SK-N-MC (cell line): ENCODE data around the gene GRIN3A.

Source experiments
- DNase-seq: peaks from one replicate; pipeline ENCODE4 v3.0.0-alpha.2; 2011; ENCODE audit warnings: low read depth, low spot score
- H3K27ac ChIP-seq: fragments of 200-600 bp; sonication (generic); 2 replicates; pipeline ENCODE4 v1.5.1; 2016; ENCODE audit warnings: mixed run types
- H3K36me3 ChIP-seq: fragments of 200-600 bp; sonication (generic); 2 replicates; pipeline ENCODE4 v1.6.1; 2017; ENCODE audit warnings: antibody characterized with exemption, low read length, mixed read lengths; ENCODE audit not compliant: insufficient read depth
- H3K4me3 ChIP-seq: fragments of 200-600 bp; sonication (generic); 2 replicates; pipeline ENCODE4 v1.5.1; 2016
- H3K9ac ChIP-seq: fragments of 200-600 bp; sonication (generic); 2 replicates; pipeline ENCODE4 v1.8.0; 2017; ENCODE audit warnings: mixed run types, mixed read lengths; ENCODE audit not compliant: insufficient read length
- H3K9me3 ChIP-seq: fragments of 200-600 bp; sonication (generic); 2 replicates; pipeline ENCODE4 v1.6.1; 2017; ENCODE audit warnings: low read depth, mild to moderate bottlenecking, antibody characterized with exemption, low read length, moderate library complexity, mixed read lengths
- EZH2 ChIP-seq: fragments of 200-600 bp; sonication (generic); IDR thresholded peaks from one replicate; pipeline ENCODE4 v1.6.1; 2017; ENCODE audit warnings: antibody characterized with exemption
- FOXP2 ChIP-seq: optimal IDR thresholded peaks from 2 replicates; pipeline ENCODE3; 2011; ENCODE audit warnings: mild to moderate bottlenecking, moderate library complexity; ENCODE audit not compliant: insufficient read depth; ENCODE audit errors: extremely low read length, control extremely low read depth
- POLR2AphosphoS5 ChIP-seq: IDR thresholded peaks from 2 replicates; pipeline ENCODE4 v1.6.1; 2012; ENCODE audit warnings: mild to moderate bottlenecking, low read depth, low read length, borderline replicate concordance

The GRIN3A gene

GRCh38 chr9:101632611-101633010, 105.8 kb downstream of the GRIN3A start:
- Histone ChIP-seq H3K27ac (no peak overlapping the region), H3K9me3 (no peaks in the 10 kb centered on the region), H3K9ac (no peak overlapping the region), H3K36me3 (no peaks in the 10 kb centered on the region), H3K4me3 (no peak overlapping the region)
- TF ChIP-seq EZH2 (no peak), FOXP2 (no peak), POLR2AphosphoS5 (no peak)
- DNase-seq: no peak

GRCh38 chr9:101631892-101632291, 106.6 kb downstream of the GRIN3A start:
- H3K9me3 ChIP-seq: no peaks in the 10 kb centered on the region
- no peak for DNase-seq
- H3K9ac ChIP-seq: no peak overlapping the region
- no peak overlapping the region for H3K4me3 ChIP-seq
- H3K36me3 ChIP-seq: no peaks in the 10 kb centered on the region
- H3K27ac ChIP-seq: no peak overlapping the region
- TF ChIP-seq POLR2AphosphoS5 (no peak), EZH2 (no peak), FOXP2 (no peak)

- Histone ChIP-seq H3K27ac (no peak overlapping the region), H3K36me3 (no peaks in the 10 kb centered on the region), H3K9me3 (no peaks in the 10 kb centered on the region), H3K9ac (no peak overlapping the region), H3K4me3 (no peak overlapping the region)
- TF ChIP-seq POLR2AphosphoS5: no peak
- no peak for TF ChIP-seq FOXP2
- TF ChIP-seq EZH2: no peak
- no peak for DNase-seq
Measured at GRCh38 chr9:101629636-101630035, 108.8 kb downstream of the GRIN3A start.

- Histone ChIP-seq H3K9me3 (no peaks in the 10 kb centered on the region), H3K4me3 (no peak overlapping the region), H3K36me3 (no peaks in the 10 kb centered on the region), H3K9ac (no peak overlapping the region), H3K27ac (no peak overlapping the region)
- DNase-seq: no peak
- no peak for TF ChIP-seq FOXP2
- no peak for TF ChIP-seq POLR2AphosphoS5
- no peak for TF ChIP-seq EZH2
Measured at GRCh38 chr9:101628173-101628572, 110.3 kb downstream of the GRIN3A start.

DNA sequence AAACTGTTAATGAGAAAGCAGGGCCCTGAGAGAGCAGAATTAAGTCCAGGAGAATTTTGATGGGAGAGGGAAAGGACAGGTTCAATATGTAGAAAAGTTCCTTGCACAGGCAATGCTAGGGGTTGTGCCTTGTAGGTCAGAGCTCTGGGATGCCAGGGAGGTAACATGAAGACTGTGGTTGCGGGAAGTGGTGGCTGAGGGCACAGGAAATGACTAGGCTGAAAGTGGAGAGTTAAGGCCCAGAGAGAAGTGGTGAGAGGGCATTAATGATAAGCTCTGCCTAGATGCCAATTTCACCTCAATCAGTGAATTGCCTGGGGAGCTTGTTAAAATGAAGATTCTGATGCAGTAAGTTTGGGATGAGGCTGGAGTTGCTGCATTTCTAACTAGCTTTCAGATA, 112.2 kb downstream of the GRIN3A start:
- TF ChIP-seq FOXP2 (no peak), EZH2 (no peak), POLR2AphosphoS5 (no peak)
- H3K4me3 ChIP-seq: no peak overlapping the region
- no peak for DNase-seq
- no peak overlapping the region for H3K27ac ChIP-seq
- no peaks in the 10 kb centered on the region for H3K36me3 ChIP-seq
- no peak overlapping the region for H3K9ac ChIP-seq
- H3K9me3 ChIP-seq: no peaks in the 10 kb centered on the region

DNA sequence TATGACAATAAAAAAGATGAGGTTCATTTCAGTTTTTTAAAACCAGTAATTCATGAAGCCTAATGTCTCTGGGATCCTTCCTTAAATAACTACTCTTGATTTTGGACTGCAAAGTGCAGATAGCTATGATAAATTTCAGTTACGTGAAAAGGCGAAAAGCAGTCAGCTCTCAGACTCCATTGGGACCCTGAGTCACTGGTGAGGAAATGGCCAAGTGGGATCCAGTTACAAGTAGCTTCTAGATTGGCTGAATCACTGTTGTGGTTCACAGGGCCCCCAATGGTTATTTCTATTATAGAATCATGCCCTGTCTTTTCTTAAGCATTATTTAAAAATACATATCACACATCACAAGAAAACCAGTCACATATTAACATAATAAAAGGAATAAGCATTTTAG, 112.6 kb downstream of the GRIN3A start:
- Histone ChIP-seq H3K4me3 (no peak overlapping the region), H3K9ac (no peak overlapping the region), H3K9me3 (no peaks in the 10 kb centered on the region), H3K36me3 (no peaks in the 10 kb centered on the region), H3K27ac (no peak overlapping the region)
- no peak for DNase-seq
- no peak for TF ChIP-seq EZH2
- TF ChIP-seq FOXP2: no peak
- no peak for TF ChIP-seq POLR2AphosphoS5

GRCh38 chr9:101620452-101620851, 118.0 kb downstream of the GRIN3A start:
- Histone ChIP-seq H3K9ac (no peak overlapping the region), H3K27ac (no peak overlapping the region), H3K36me3 (no peaks in the 10 kb centered on the region), H3K9me3 (no peaks in the 10 kb centered on the region), H3K4me3 (no peak overlapping the region)
- TF ChIP-seq POLR2AphosphoS5 (no peak), FOXP2 (no peak), EZH2 (no peak)
- no peak for DNase-seq

GRCh38 chr9:101618698-101619097, 119.7 kb downstream of the GRIN3A start:
- TF ChIP-seq EZH2 (no peak), POLR2AphosphoS5 (no peak), FOXP2 (no peak)
- no peak overlapping the region for H3K27ac ChIP-seq
- H3K9me3 ChIP-seq: no peaks in the 10 kb centered on the region
- no peaks in the 10 kb centered on the region for H3K36me3 ChIP-seq
- no peak for DNase-seq
- H3K4me3 ChIP-seq: no peak overlapping the region
- H3K9ac ChIP-seq: no peak overlapping the region

DNA sequence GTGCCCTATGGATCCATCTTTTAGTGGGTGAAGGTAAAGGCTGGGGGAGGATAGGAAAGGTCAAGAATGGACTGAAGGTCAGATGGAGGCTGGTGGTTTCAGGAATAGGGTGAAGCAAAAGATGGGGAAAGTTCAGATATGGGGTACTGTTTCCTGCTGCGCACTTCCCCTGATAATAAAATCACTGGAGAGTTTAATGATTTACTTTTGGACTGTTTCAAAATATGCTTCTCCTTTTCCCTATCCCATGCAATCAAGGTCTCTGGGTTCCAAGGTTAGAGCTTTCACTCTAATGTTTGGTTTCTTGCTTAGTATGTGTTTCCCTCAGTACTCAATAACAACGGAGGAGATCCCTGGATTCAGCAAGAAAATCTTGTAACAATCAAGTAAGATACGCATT, 132.9 kb downstream of the GRIN3A start:
- Histone ChIP-seq H3K9ac (no peak overlapping the region), H3K9me3 (no peaks in the 10 kb centered on the region), H3K36me3 (no peaks in the 10 kb centered on the region), H3K4me3 (no peak overlapping the region), H3K27ac (no peak overlapping the region)
- DNase-seq: no peak
- TF ChIP-seq EZH2: no peak
- no peak for TF ChIP-seq POLR2AphosphoS5
- TF ChIP-seq FOXP2: no peak

- H3K9me3 ChIP-seq: no peaks in the 10 kb centered on the region
- H3K27ac ChIP-seq: no peak overlapping the region
- DNase-seq: no peak
- H3K4me3 ChIP-seq: no peak overlapping the region
- no peak overlapping the region for H3K9ac ChIP-seq
- TF ChIP-seq FOXP2 (no peak), POLR2AphosphoS5 (no peak)
- no peaks in the 10 kb centered on the region for H3K36me3 ChIP-seq
Measured at GRCh38 chr9:101604296-101604695, 134.2 kb downstream of the GRIN3A start.
